NB4 (cell line): ENCODE data around the gene ZNF791.
"Not testable (repeated sequence)": the region's sequence is repeated elsewhere in the genome, so short reads cannot be mapped to it uniquely, and the experiment has no call there.

Source experiments
- MYC ChIP-seq: IDR thresholded peaks from 2 replicates; pipeline ENCODE4 v1.6.1; 2011; ENCODE audit warnings: low read depth, low read length
- POLR2A ChIP-seq: IDR thresholded peaks from 2 replicates; pipeline ENCODE4 v1.6.1; 2011; ENCODE audit warnings: mild to moderate bottlenecking; ENCODE audit not compliant: insufficient read length; ENCODE audit errors: extremely low read depth
- TF ChIP-seq, protein P1 (sequence below): IDR thresholded peaks from one replicate; pipeline ENCODE4 v1.5.1; 2012; ENCODE audit warnings: low read depth, low read length
- TF ChIP-seq, protein P2 (sequence below): IDR thresholded peaks from 2 replicates; pipeline ENCODE4 v1.6.1; 2011; ENCODE audit warnings: low read depth, low read length

DNA sequence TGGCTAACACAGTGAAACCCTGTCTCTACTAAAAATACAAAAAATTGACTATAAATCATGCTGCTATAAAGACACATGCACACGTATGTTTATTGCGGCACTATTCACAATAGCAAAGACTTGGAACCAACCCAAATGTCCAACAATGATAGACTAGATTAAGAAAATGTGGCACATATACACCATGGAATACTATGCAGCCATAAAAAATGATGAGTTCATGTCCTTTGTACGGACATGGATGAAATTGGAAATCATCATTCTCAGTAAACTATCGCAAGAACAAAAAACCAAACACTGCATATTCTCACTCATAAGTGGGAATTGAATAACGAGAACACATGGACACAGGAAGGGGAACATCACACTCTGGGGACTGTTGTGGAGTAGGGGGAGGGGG is 44.3 kb upstream of the ZNF791 start:
- TF ChIP-seq POLR2A, MYC: not testable (repeated sequence)
- TF ChIP-seq, protein P1, sequence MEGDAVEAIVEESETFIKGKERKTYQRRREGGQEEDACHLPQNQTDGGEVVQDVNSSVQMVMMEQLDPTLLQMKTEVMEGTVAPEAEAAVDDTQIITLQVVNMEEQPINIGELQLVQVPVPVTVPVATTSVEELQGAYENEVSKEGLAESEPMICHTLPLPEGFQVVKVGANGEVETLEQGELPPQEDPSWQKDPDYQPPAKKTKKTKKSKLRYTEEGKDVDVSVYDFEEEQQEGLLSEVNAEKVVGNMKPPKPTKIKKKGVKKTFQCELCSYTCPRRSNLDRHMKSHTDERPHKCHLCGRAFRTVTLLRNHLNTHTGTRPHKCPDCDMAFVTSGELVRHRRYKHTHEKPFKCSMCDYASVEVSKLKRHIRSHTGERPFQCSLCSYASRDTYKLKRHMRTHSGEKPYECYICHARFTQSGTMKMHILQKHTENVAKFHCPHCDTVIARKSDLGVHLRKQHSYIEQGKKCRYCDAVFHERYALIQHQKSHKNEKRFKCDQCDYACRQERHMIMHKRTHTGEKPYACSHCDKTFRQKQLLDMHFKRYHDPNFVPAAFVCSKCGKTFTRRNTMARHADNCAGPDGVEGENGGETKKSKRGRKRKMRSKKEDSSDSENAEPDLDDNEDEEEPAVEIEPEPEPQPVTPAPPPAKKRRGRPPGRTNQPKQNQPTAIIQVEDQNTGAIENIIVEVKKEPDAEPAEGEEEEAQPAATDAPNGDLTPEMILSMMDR = not testable (repeated sequence)
- TF ChIP-seq, protein P2, sequence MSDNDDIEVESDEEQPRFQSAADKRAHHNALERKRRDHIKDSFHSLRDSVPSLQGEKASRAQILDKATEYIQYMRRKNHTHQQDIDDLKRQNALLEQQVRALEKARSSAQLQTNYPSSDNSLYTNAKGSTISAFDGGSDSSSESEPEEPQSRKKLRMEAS = not testable (repeated sequence)
